HK-2 (cell line): ENCODE measurements around the gene EMILIN2.

ENCODE experiments used
- DNase-seq: peaks from one replicate; pipeline ENCODE4 v3.0.0-alpha.2; 2018; ENCODE audit not compliant: unreplicated experiment

The EMILIN2 gene

GRCh38 chr18:2900684-2901422, 54.0 kb downstream of the EMILIN2 start:
- DNase-seq = peak; percentile 20

DNA sequence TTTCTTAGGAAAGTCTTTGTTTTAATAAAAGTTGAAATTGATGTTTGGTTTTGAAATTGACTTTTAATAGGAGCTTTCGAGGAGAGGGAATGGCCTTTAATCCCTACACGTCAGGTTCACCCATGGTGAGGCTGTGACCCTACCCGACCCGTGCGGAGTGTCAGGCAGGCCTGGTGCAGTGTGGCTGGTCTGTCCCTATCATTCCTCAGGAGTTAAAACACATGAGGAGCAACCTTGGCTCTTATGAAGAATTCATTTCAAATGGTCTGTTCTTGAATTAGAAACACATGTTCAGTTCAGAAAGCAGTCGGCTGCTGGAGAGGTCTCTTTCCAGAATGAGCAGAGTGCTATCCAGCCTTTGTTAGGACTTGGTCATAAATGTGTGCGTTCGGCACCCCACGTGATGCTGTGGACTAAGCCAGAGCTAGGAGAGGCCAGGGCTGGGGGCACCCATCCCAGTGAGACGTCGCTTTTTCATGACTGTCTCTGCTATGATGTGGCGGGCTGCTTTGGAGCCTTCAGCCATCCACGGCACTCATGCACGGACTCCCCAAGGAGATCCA, 54.7 kb downstream of the EMILIN2 start:
- no peak for DNase-seq

DNA sequence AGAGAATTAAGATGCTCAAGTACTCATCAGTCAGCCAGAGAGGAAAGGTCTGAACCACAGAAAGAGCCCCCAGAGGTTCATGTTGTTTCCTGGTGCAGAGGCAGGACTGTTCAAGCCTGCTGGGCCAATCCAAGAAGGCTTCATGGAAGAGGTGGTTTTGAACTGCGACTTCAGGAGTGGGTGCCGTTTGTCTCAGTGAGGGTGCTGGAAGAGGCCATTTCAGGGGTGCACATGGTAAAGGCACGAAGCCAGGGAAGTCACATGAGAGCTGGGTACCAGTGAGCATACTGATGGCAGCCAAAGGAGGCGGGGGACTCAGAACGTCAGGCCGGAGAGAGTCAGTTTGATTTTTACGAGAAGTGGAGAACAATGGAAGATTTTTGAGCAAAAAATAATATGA, 55.5 kb downstream of the EMILIN2 start:
- no peak for DNase-seq

DNA sequence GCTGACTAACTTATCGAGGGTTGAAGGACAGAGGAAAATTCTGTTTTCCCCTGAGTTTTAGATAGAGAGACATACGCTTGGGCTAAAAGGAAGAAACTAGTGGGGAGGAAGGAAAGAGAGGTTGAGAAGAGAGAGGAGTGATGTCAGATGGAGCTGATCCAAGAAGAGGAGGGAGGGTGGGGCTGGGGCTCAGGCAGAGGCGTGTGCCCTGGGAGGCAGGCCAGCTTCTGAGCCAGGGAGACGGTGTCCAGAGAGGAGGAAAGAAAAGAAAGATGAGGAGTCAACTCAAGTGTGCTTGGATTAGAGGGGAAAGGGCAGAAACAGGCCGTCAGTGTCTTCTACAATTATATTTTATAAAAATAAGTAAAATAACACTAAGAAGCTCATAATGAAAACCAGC, 56.2 kb downstream of the EMILIN2 start:
- no peak for DNase-seq

GRCh38 chr18:2905854-2906703, 59.3 kb downstream of the EMILIN2 start:
- no peak for DNase-seq

DNA sequence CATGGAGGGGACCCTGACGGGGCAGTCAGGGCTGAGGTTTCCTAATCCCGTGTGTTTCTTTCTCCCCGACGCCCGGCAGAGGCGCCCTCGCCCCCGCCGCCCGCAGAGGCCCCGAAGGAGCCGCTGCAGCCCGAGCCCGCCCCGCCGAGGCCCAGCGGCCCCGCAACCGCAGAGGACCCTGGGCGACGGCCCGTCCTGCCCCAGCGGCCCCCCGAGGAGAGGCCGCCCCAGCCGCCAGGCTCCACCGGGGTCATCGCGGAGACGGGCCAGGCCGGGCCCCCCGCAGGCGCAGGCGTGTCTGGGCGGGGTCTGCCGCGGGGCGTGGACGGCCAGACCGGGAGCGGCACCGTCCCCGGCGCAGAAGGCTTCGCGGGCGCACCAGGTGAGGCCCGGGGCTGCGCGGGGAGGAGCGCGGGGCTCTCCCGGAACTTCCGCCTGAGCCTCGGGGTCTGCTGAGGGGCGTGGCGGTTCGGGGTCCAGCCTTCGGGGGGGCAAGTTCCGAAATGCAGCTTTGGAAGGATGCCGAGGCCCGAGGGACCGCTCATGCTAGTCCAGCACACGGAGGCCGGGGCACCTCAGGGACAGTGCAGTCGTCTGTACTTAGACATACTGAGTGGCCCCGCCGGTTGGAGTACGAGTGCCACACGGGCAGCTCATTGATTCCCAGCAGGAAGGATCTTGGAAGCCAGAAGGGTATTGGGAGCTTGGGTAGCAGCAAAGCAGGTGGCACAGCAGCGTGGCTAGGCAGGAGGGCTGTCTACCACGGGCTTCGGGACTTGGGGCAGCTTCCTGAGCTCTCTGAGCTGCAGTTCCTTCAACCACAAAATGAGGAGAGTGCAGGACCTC, 60.1 kb downstream of the EMILIN2 start:
- DNase-seq = no peak

- DNase-seq = no peak
Measured at GRCh38 chr18:2907550-2908135, 60.8 kb downstream of the EMILIN2 start.

DNA sequence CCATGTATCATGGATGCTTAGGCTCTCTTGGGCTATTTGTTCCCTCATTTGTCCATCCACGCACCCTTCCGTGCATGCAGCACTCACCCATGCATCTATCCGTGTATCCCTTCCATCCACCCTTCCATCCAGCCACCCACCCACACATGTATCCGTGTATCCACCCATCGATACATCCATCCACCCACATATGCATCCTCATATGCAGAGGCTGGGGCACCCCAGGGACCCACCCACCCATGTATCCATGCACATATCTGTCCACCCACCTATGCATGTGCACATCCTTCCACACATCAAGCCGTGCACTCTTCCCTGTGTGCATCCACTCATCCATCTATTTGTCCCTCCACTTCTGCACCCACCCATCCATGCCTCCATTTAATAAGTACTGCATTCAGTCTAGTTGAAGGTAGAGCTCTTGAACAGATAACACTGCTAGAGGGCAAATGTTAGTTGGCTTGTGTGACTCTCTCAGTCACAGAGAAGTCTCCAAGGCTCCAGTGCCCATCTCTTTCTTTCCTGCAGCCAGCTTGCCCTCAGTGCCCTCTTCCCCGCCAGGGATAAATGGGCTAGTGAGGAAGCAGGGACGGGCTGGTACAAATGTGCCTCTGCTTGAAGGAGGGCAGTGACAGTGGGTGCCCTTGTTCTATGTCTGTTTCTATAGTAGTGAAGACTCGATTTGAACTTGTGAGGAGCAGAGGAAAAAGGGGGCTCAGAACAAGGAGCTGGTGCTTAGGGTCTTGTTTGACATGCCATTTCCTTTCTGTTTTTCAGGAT, 61.5 kb downstream of the EMILIN2 start:
- DNase-seq = no peak

- no peak for DNase-seq
Measured at GRCh38 chr18:2908946-2909335, 62.1 kb downstream of the EMILIN2 start.

GRCh38 chr18:2909431-2910140, 62.8 kb downstream of the EMILIN2 start:
- DNase-seq = no peak

GRCh38 chr18:2910261-2910660, 63.5 kb downstream of the EMILIN2 start:
- DNase-seq = no peak

DNA sequence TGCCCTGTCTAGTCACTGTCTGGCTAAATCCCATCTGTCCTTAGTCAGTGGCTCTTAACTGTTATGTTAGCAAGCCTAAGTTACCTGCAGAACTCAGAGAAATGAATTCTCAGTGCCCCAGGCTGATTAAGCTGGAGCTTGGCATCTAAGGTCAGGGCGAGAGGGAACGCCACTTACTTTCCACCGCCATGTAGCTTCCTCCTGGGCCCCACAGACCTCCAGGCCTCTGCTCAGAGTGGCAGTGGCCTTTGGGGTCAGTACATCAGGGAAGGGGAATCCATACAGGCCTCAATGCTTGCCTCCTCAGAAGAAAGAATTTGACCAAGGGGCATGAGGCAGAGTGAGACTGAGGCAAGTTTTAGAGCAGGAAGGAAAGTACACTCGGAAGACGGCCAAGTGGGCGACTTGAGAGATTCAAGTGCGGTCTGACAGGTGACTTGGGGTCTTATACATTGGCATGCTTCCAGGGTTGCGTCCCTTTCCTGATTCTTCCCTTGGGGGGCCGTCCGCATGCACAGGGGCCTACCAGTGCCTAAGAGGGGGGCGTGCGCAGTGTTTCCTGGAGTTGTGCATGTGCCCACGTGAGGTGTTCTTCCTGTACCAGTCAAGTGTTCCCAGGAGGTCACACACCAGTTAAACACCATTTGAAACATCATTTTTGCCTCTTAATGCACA, 64.1 kb downstream of the EMILIN2 start:
- no peak for DNase-seq

DNA sequence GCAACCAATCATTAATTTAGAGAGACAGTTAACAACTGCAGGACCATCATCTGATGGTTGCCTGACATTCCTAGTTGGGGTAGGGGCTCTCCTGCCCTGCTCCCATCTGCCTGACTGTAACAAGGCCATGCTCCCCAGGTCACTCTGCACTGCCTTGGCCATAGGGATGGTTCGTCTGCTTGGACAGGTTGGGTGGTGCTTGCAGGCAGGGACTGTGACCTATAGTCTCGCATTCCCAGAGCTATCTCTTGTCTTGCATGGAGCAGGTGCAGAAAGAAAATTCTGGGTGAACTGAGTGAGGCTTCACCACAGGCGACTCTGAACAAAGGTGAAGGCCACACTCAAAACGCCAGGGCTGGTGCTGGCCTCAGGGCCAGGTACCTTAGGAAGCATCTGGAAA, 64.7 kb downstream of the EMILIN2 start:
- no peak for DNase-seq

GRCh38 chr18:2912357-2913299, 65.8 kb downstream of the EMILIN2 start:
- no peak for DNase-seq

DNA sequence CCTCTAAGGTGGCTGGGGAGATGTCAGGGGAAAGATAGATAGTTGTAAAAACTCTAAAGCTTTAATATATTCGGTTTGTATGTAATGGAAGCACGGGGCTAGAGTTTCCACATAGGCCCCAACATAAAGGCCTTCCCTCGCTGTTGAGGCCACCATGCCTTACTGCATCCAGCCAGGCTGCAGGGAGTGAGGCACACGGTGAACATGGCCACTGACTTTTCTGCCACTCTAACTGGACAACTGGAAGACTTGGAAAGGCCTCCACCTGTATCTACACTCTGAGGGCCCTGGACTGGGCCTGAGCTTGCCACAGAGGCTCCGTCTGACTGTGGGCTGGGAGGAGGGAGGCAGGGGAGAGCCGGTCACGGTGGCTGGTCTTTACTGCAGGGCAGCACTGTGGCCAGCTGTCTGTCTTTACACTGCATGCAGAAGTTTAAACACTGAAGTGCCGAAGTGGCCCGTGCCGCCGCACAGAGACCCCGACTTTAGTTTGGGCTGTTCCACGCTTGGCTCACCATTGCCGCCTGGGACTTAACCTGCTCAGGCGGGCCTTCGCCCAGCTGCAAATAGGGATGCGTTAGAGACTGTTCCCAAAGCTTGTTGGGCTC, 66.7 kb downstream of the EMILIN2 start:
- DNase-seq = no peak

- DNase-seq = no peak
Measured at GRCh38 chr18:2914185-2914880, 67.5 kb downstream of the EMILIN2 start.

GRCh38 chr18:2914881-2915240, 68.1 kb downstream of the EMILIN2 start:
- no peak for DNase-seq
